ENCODE data around the gene KMT5C. TPM values are rescaled to one million over a fixed set of nuclear protein-coding genes. Genes with fewer than 3 reads are reported as not detected.

KMT5C gene
- total RNA-seq: 4.8 and 6.7 TPM in 2 replicates

DNA sequence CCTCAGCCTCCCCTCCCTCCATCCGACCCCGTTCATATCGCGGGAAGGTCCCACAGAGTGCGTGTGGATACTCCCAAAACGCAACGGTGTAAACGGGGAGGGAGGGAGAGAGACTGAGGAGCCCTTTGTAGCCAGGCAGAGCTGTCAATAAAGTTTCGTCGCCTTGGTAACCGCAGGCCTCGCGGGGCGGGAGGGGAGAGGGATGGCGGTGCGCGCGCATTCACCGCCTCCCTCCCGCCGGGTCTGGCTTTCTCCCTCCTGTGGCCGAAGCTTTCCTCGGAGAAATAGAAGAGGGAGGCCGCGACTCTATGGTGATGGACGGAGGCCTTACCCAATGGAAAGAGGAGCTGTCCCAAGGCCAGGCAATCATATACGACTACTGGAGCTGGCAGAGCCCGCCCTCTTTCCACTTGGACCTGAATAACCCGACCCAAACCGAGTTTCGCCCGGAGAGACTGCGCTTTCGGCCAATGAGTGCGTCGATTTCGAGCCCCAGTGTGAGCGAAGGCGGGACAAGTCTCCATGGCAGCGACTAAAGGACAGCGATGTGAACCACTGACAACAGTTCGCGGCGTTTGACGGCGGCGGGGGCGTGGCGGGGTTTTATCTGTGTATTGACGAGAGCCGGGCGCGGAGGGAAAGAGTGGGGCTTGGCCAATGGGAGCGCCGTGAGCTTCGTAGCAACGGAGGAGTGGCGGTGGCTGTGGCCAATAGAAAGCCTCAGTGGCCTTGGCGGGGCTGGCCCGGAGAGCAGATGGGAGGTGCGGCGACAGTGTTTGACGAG is at the start of gene KMT5C:
KMT5C (plus strand) TSS at position 772 of the 784 bp plus-strand sequence. CDS start 2,061 bp downstream, outside the sequence.

GRCh38 chr19:55325172-55325571 is 14.5 kb upstream of the KMT5C start, which contains the start of gene TMEM150B:
Gene TMEM150B, minus strand, starts transcription at chr19:55325341. Its CDS starts 4,305 bp downstream, at chr19:55321036.

DNA sequence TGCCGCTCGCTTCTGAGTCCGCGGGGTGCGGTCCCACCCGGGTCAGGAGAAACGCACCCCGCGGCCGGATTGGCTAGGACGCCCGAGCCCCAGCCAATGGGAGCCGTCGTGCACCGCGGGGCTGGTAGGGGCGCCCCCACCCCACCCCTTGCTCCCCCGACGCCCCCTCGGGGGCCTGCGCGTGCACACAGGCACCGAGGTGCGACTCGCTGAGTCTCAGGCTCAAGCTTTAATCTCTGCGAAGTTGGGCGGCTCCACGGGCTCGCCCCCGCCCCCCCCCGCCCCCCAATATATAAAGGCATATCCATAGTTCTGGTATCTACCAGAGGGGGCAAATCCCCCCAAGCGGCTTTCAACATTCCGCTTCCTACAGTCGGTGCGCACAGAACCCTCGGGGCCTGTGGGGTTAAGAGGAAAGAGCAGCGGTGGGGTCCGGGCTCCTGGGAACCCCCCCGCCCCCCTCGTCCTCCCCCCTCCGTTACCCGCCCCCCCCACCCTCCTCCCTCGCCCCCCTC is 15.1 kb downstream of the KMT5C start, which contains the start of gene COX6B2:
COX6B2 (minus strand) TSS at position 22 of the 515 bp plus-strand sequence. CDS start 198 bp downstream, outside the sequence.

DNA sequence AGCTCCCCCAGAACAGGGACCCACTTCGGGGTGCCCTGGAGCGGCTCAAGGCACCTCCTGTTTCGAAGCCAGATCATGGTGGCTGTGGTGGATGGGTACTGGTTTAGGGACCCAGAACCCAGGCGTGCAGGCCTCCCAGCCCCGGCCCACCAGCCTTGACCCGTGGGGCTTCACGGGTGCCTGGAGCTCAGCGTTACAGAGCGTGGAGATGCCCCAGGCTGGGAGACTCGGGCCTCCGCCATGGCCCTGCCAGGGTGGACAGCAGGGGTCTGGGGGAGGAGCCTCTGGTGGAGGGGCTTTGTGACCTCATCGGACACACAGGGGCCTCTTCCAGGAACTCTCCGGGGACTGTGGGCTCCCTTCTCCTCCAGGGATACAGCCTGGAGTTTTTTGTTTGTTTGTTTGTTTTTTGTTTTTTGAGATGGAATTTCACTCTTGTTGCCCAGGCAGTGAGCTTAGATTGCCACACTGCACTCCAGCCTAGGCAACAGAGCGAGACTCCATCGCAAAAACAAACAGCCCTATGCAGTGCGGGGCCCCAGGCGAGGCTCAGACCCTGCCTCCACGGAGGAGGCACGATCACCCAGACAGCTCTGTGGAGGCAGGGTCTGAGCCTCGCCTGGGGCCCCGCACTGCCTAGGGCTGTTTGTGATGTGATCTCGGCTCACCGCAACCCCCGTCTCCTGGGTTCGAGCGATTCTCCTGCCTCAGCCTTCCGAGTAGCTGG is 23.5 kb downstream of the KMT5C start, which contains the start of gene GARIN5B:
GARIN5B (minus strand) TSS at position 271 of the 727 bp plus-strand sequence; CDS start at position 77, 194 bp downstream.

DNA sequence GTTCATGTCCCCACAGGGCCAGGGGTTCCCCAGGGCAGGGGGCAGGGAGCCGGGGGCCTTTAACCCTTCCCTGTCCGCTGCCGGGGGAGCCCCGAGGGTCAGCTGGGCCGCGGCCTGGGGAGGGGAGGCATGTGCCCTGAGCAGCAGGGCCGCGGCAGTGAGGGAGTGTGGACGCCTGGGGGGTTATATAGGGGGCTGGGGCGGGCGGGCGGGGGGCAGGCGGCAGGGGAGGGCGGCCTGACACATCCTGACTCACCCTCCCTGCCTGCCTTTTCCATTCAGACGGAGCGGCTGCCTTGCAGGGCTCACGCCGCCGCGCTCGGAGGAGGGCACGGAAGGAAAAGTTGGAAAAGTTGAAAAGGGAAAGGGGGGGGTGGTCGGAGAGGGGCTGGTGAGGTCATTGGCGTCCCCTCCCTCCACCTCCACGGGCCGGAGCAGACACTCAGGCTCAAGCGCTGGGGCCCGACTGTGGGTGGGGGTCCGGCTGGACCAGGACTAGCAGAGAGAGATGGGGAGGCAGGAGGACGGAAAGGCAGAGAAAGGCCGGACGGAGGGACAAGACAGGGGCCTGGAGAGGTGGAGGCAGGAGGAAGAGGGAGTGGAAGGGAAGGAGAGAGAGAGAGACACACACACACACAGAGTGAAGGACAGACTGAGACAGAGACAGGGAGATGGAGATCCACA is 30.8 kb downstream of the KMT5C start, which contains the start of gene IL11:
IL11 (minus strand) TSS at position 159 of the 684 bp plus-strand sequence; CDS start at position 6, 153 bp downstream.

GRCh38 chr19:55376241-55376933 is 36.7 kb downstream of the KMT5C start, which contains the start of gene TMEM190:
Gene TMEM190, plus strand, starts transcription at chr19:55376826. Its CDS starts 28 bp downstream, at chr19:55376854.

GRCh38 chr19:55384131-55384919 is 44.6 kb downstream of the KMT5C start, which contains the start of gene TMEM238:
Gene TMEM238, minus strand, starts transcription at chr19:55384292. Its CDS starts 33 bp downstream, at chr19:55384259.

GRCh38 chr19:55385724-55386492 is 46.2 kb downstream of the KMT5C start, which contains the start of gene RPL28:
Gene RPL28, plus strand, starts transcription at chr19:55385932. Its CDS starts 426 bp downstream, at chr19:55386358.

Other genes with a start within 250 kb of the KMT5C start
- gene PPP1R12C, start 222.2 kb upstream of the KMT5C start, total RNA-seq: 35.0 and 37.6 TPM in 2 replicates
- 1.2 and 1.7 TPM in 2 replicates for gene TNNT1, start 190.7 kb upstream of the KMT5C start, total RNA-seq
- gene TNNI3, start 182.1 kb upstream of the KMT5C start, total RNA-seq: not detected in 2 replicates
- gene DNAAF3, start 173.3 kb upstream of the KMT5C start, total RNA-seq: 0.40 and 0.44 TPM in 2 replicates
- under 0.01 and 0.26 TPM in 2 replicates for gene SYT5, start 159.6 kb upstream of the KMT5C start, total RNA-seq
- 3.5 and 6.1 TPM in 2 replicates for gene PTPRH, start 130.4 kb upstream of the KMT5C start, total RNA-seq
- 0.81 and 1.5 TPM in 2 replicates for gene TMEM86B, start 111.1 kb upstream of the KMT5C start, total RNA-seq
- 27.7 and 30.8 TPM in 2 replicates for gene PPP6R1, start 80.9 kb upstream of the KMT5C start, total RNA-seq
- 17.0 and 21.7 TPM in 2 replicates for gene HSPBP1, start 59.8 kb upstream of the KMT5C start, total RNA-seq
- 6.7 and 7.6 TPM in 2 replicates for gene BRSK1, start 55.9 kb upstream of the KMT5C start, total RNA-seq
- gene TMEM150B, start 14.5 kb upstream of the KMT5C start, total RNA-seq: not detected in 2 replicates
- not detected in 2 replicates for gene COX6B2, start 14.8 kb downstream of the KMT5C start, total RNA-seq
- gene GARIN5B, start 23.4 kb downstream of the KMT5C start, total RNA-seq: not detected in 2 replicates
- 1.1 and 14.9 TPM in 2 replicates for gene IL11, start 30.6 kb downstream of the KMT5C start, total RNA-seq
- not detected in 2 replicates for gene TMEM190, start 37.0 kb downstream of the KMT5C start, total RNA-seq
- gene TMEM238, start 44.4 kb downstream of the KMT5C start, total RNA-seq: 0.12 and 0.26 TPM in 2 replicates
- gene RPL28, start 46.1 kb downstream of the KMT5C start, total RNA-seq: 153 and 182 TPM in 2 replicates
- gene UBE2S, start 67.9 kb downstream of the KMT5C start, total RNA-seq: 73.4 and 105 TPM in 2 replicates
- not detected in 2 replicates for gene SHISA7, start 103.4 kb downstream of the KMT5C start, total RNA-seq
- 49.1 and 52.8 TPM in 2 replicates for gene ISOC2, start 121.8 kb downstream of the KMT5C start, total RNA-seq
- gene C19orf85, start 124.9 kb downstream of the KMT5C start, total RNA-seq: not detected in 2 replicates
- gene ZNF628, start 136.7 kb downstream of the KMT5C start, total RNA-seq: 0.66 and 0.87 TPM in 2 replicates
- gene NAT14, start 145.3 kb downstream of the KMT5C start, total RNA-seq: 13.7 and 14.4 TPM in 2 replicates
- 12.8 and 30.4 TPM in 2 replicates for gene SSC5D, start 148.6 kb downstream of the KMT5C start, total RNA-seq
- gene SBK2, start 197.3 kb downstream of the KMT5C start, total RNA-seq: not detected in 2 replicates
- gene SBK3, start 205.7 kb downstream of the KMT5C start, total RNA-seq: 0.19 TPM in 1 of 2 replicates, not detected in the other
- 2.1 and 3.0 TPM in 2 replicates for gene ZNF579, start 241.0 kb downstream of the KMT5C start, total RNA-seq

Measured in aortic smooth muscle cell (primary cell).